SK-N-SH (cell line): ENCODE measurements around the gene NKIRAS1. TPM values are rescaled to one million over a fixed set of nuclear protein-coding genes. Genes with fewer than 3 reads are reported as not detected.

Source experiments
- CTCF ChIA-PET: fragments of 300-600, 350-600 bp; formaldehyde crosslinking; extraction: SDS; loops from one replicate; lab custom pipeline; 2021; lab: Yijun Ruan, JAX
- POLR2A ChIA-PET: fragments of 350-600 bp; sonication (Branson Sonifier 250); formaldehyde crosslinking; extraction: SDS; loops from one replicate; lab custom pipeline; 2020; ENCODE audit warnings: antibody characterized with exemption, inconsistent platforms; lab: Yijun Ruan, JAX
- DNase-seq: peaks from one replicate; pipeline ENCODE4 v3.0.0; 2012
- H2AFZ ChIP-seq: fragments of 200-600 bp; sonication (generic); 2 replicates; pipeline ENCODE4 v1.8.1; 2016; ENCODE audit warnings: antibody characterized with exemption, mild to moderate bottlenecking, low read depth
- H3F3A ChIP-seq: fragments of 200-600 bp; sonication (generic); replicated peaks from 2 replicates; pipeline ENCODE3; 2016; ENCODE audit warnings: antibody characterized with exemption, mild to moderate bottlenecking; ENCODE audit not compliant: insufficient read depth
- H3K27ac ChIP-seq, 2 experiments: fragments of 200-500 bp in 1 of 2; fragments of 200-600 bp in 1 of 2; sonication (Bioruptor generic) in 1 of 2; sonication (generic), shearing (Covaris generic) in 1 of 2; 2 replicates each; pipeline versions ENCODE4 v1.5.1 to v1.6.1; 2014 to 2016; ENCODE audit warnings: low read depth in 2 of 2, inconsistent platforms in 1 of 2, low read length in 1 of 2, mild to moderate bottlenecking in 1 of 2, mixed read lengths in 1 of 2
- H3K27me3 ChIP-seq: fragments of 200-600 bp; sonication (generic), shearing (Covaris generic); 2 replicates; pipeline ENCODE4 v1.6.1; 2016; ENCODE audit warnings: mixed run types; ENCODE audit not compliant: insufficient read depth
- H3K36me3 ChIP-seq, 2 experiments: fragments of 200-500 bp in 1 of 2; fragments of 200-600 bp in 1 of 2; sonication (Bioruptor generic) in 1 of 2; sonication (generic) in 1 of 2; replicated peaks in 1 of 2; 2 replicates each; pipeline versions ENCODE3 to v1.5.1; 2014 to 2016; ENCODE audit warnings: low read length in 1 of 2, mild to moderate bottlenecking in 1 of 2; ENCODE audit not compliant: insufficient read depth in 2 of 2, control insufficient read depth in 1 of 2
- H3K4me1 ChIP-seq, 2 experiments: fragments of 200-500 bp in 1 of 2; fragments of 200-600 bp in 1 of 2; sonication (Bioruptor generic) in 1 of 2; sonication (generic), shearing (Covaris generic) in 1 of 2; 2 replicates each; pipeline versions ENCODE4 v1.5.1 to v1.6.1; 2014 to 2016; ENCODE audit warnings: low read depth in 1 of 2, low read length in 1 of 2, mixed run types in 1 of 2; ENCODE audit not compliant: insufficient read depth in 2 of 2, control insufficient read depth in 1 of 2
- H3K4me2 ChIP-seq: fragments of 200-600 bp; sonication (generic), shearing (Covaris generic); 2 replicates; pipeline ENCODE4 v1.6.1; 2017; ENCODE audit warnings: mixed run types
- H3K4me3 ChIP-seq, 2 experiments: fragments of 200-500 bp in 1 of 2; fragments of 200-600 bp in 1 of 2; sonication (Bioruptor generic) in 1 of 2; sonication (generic), shearing (Covaris generic) in 1 of 2; 2 replicates each; pipeline versions ENCODE4 v1.5.1 to v1.8.1; 2014 to 2016; ENCODE audit warnings: low read depth in 2 of 2, inconsistent platforms in 1 of 2, low read length in 1 of 2, mild to moderate bottlenecking in 1 of 2, mixed read lengths in 1 of 2, moderate library complexity in 1 of 2
- H3K79me2 ChIP-seq: fragments of 200-600 bp; sonication (generic); 2 replicates; pipeline ENCODE4 v1.8.1; 2017; ENCODE audit warnings: mild to moderate bottlenecking; ENCODE audit not compliant: insufficient read depth
- H3K9ac ChIP-seq: fragments of 200-600 bp; sonication (generic); 2 replicates; pipeline ENCODE4 v1.6.1; 2017; ENCODE audit warnings: mixed run types
- H3K9me2 ChIP-seq: fragments of 200-600 bp; sonication (generic); 2 replicates; pipeline ENCODE4 v1.6.1; 2017; ENCODE audit warnings: mixed run types
- H3K9me3 ChIP-seq: fragments of 200-600 bp; sonication (generic); 2 replicates; pipeline ENCODE4 v1.6.1; 2017; ENCODE audit warnings: mixed run types, mild to moderate bottlenecking, moderate library complexity
- H4K20me1 ChIP-seq: fragments of 200-600 bp; sonication (generic); 2 replicates; pipeline ENCODE4 v1.6.1; 2017; ENCODE audit warnings: mild to moderate bottlenecking, mixed run types; ENCODE audit not compliant: insufficient read depth
- CHD2 ChIP-seq: fragments of 150-350 bp; IDR thresholded peaks from 2 replicates; pipeline ENCODE4 v1.6.1; 2018; ENCODE audit warnings: low read length; ENCODE audit not compliant: partially characterized antibody
- ELF1 ChIP-seq: IDR thresholded peaks from 2 replicates; pipeline ENCODE4 v1.4.0; 2012
- EP300 ChIP-seq, 2 experiments: IDR thresholded peaks; 2 replicates each; pipeline versions ENCODE4 v1.4.0 to v1.6.1; 2012; ENCODE audit warnings: borderline replicate concordance in 1 of 2, low read depth in 1 of 2, low read length in 1 of 2
- FOSL2 ChIP-seq: IDR thresholded peaks from 2 replicates; pipeline ENCODE4 v1.4.0; 2012; ENCODE audit warnings: low read depth, mild to moderate bottlenecking, moderate library complexity, borderline replicate concordance
- FOXJ3 ChIP-seq: sonication (generic); formaldehyde crosslinking; IDR thresholded peaks from 2 replicates; pipeline ENCODE4 v1.5.1; 2020; ENCODE audit warnings: mild to moderate bottlenecking, missing genetic modification reagents
- FOXM1 ChIP-seq: IDR thresholded peaks from 2 replicates; pipeline ENCODE4 v1.4.0; 2012; ENCODE audit warnings: low read depth, mild to moderate bottlenecking
- GABPA ChIP-seq: IDR thresholded peaks from 2 replicates; pipeline ENCODE4 v1.4.0; 2012; ENCODE audit warnings: low read depth, mild to moderate bottlenecking
- GATA2 ChIP-seq: sonication (generic); formaldehyde crosslinking; IDR thresholded peaks from 2 replicates; pipeline ENCODE4 v1.5.0; 2020; ENCODE audit warnings: mild to moderate bottlenecking, missing genetic modification reagents
- MEF2A ChIP-seq: IDR thresholded peaks from 2 replicates; pipeline ENCODE4 v1.4.0; 2012; ENCODE audit warnings: low read depth, borderline replicate concordance
- POLR2AphosphoS5 ChIP-seq: IDR thresholded peaks from 2 replicates; pipeline ENCODE4 v1.6.1; 2012; ENCODE audit warnings: low read depth, low read length
- RAD21 ChIP-seq: IDR thresholded peaks from 2 replicates; pipeline ENCODE4 v1.6.1; 2012; ENCODE audit warnings: mild to moderate bottlenecking, low read length
- REST ChIP-seq: IDR thresholded peaks from 2 replicates; pipeline ENCODE4 v1.6.1; 2012; ENCODE audit warnings: mild to moderate bottlenecking, low read depth, low read length, moderate library complexity
- RXRA ChIP-seq: IDR thresholded peaks from 2 replicates; pipeline ENCODE4 v1.4.0; 2012; ENCODE audit warnings: low read depth, mild to moderate bottlenecking, borderline replicate concordance
- SIN3A ChIP-seq: IDR thresholded peaks from 2 replicates; pipeline ENCODE4 v1.6.1; 2012; ENCODE audit warnings: low read depth, mild to moderate bottlenecking, low read length, moderate library complexity, borderline replicate concordance
- SMC3 ChIP-seq: IDR thresholded peaks from 2 replicates; pipeline ENCODE4 v1.6.1; 2012; ENCODE audit warnings: low read depth, low read length, improper control_type of control experiment
- TCF12 ChIP-seq: IDR thresholded peaks from 2 replicates; pipeline ENCODE4 v1.4.0; 2012
- USF2 ChIP-seq: fragments of 150-350 bp; IDR thresholded peaks from 2 replicates; pipeline ENCODE4 v1.6.1; 2017; ENCODE audit warnings: antibody characterized with exemption, low read length, low read depth, borderline replicate concordance
- WGBS: methylation state at CpG from one replicate; pipeline ENCODE4 v1.1.6; 2017; ENCODE audit warnings: low lambda C conversion rate; 5-methylcytosine and 5-hydroxymethylcytosine counted together
- polyA plus RNA-seq, 3 experiments: library from polyadenylated mRNA; depleted of rRNA; stranded (reverse); fragments of >200 nt; gene quantifications; 2 replicates each; pipeline ENCODE4 v1.2.3, GENCODE V29; 2012

Gene NKIRAS1
- polyA plus RNA-seq, 1 of the 3 experiments (the other 2 are of a cell fraction): 8.1 TPM

GRCh38 chr3:23863060-23863459 is 53.7 kb downstream of the NKIRAS1 start:
- TF ChIP-seq ELF1: no peak
- no peak for TF ChIP-seq POLR2AphosphoS5
- TF ChIP-seq GABPA: no peak
- no peak for TF ChIP-seq SIN3A
- TF ChIP-seq MEF2A: no peak
- no peak for TF ChIP-seq GATA2
- TF ChIP-seq SMC3: no peak
- no peak for TF ChIP-seq REST
- TF ChIP-seq FOXJ3 (CRISPR knock-in tag): no peak
- TF ChIP-seq FOXM1: no peak
- no peak for TF ChIP-seq RXRA
- no peak overlapping the region for H3K4me3 ChIP-seq
- H3K9me3 ChIP-seq: no peaks in the 10 kb centered on the region
- no peak for DNase-seq
- no peak overlapping the region for H3K4me2 ChIP-seq
- no peaks in the 10 kb centered on the region for H3K9me2 ChIP-seq
- H3K27me3 ChIP-seq: no peaks in the 10 kb centered on the region
- H2AFZ ChIP-seq: no peak overlapping the region
- H3K79me2 ChIP-seq: peaks cover 48% of the 10 kb centered on the region
- CTCF ChIA-PET: no interaction called here
- H3K36me3 ChIP-seq: peaks cover 0 to 2% of the 10 kb centered on the region in 2 experiments
- no peaks in the 10 kb centered on the region for H3F3A ChIP-seq
- no peak overlapping the region for H3K9ac ChIP-seq
- H3K27ac ChIP-seq: no peak overlapping the region
- WGBS: 81% methylated on average over 1 of the region's 1 CpG
- H3K4me1 ChIP-seq: peaks cover 6 to 19% of the 10 kb centered on the region in 2 experiments; a peak in 2 of 4 replicates
- peaks cover 76% of the 10 kb centered on the region for H4K20me1 ChIP-seq
- POLR2A ChIA-PET: no interaction called here

- Histone ChIP-seq H3F3A (no peaks in the 10 kb centered on the region), H3K79me2 (peaks cover 57% of the 10 kb centered on the region), H2AFZ (no peak overlapping the region), H3K9me2 (no peaks in the 10 kb centered on the region), H3K36me3 (peaks cover 0 to 2% of the 10 kb centered on the region in 2 experiments), H3K27ac (no peak overlapping the region), H3K4me1 (peaks cover 11 to 21% of the 10 kb centered on the region in 2 experiments; a peak in 2 of 4 replicates), H3K9ac (no peak overlapping the region), H3K4me2 (no peak overlapping the region), H4K20me1 (peaks cover 88% of the 10 kb centered on the region), H3K4me3 (no peak overlapping the region), H3K9me3 (no peaks in the 10 kb centered on the region), H3K27me3 (no peaks in the 10 kb centered on the region)
- TF ChIP-seq SMC3 (no peak), FOXJ3 (CRISPR knock-in tag) (no peak), USF2 (no peak), FOSL2 (no peak), MEF2A (no peak), TCF12 (no peak), RAD21 (no peak), ELF1 (no peak), EP300 (IDR thresholded peaks at IDR 0.05; ENCODE audit: borderline replicate concordance in 1 of 2, low read depth in 1 of 2, low read length in 1 of 2) (no peak), CHD2 (no peak)
- DNase-seq: no peak
- POLR2A ChIA-PET: no interaction called here
- CTCF ChIA-PET: interaction anchor here (1.0 to 1.6 kb wide), 2 partner anchors 15 to 27 kb away, joined by 3 to 5 read pairs; no protein-coding TSS in a partner anchor
- WGBS: 98% methylated on average over 5 of the region's 9 CpGs
These were observed 55.1 kb downstream of the NKIRAS1 start for GRCh38 chr3:23861689-23862088.
